ENCODE data around the gene IL17REL. TPM values are rescaled to one million over a fixed set of nuclear protein-coding genes. Genes with fewer than 3 reads are reported as not detected.
"Not testable (repeated sequence)": the region's sequence is repeated elsewhere in the genome, so short reads cannot be mapped to it uniquely, and the experiment has no call there.

The IL17REL gene
- total RNA-seq, 1 donor from 2014 or later, result not detected

DNA sequence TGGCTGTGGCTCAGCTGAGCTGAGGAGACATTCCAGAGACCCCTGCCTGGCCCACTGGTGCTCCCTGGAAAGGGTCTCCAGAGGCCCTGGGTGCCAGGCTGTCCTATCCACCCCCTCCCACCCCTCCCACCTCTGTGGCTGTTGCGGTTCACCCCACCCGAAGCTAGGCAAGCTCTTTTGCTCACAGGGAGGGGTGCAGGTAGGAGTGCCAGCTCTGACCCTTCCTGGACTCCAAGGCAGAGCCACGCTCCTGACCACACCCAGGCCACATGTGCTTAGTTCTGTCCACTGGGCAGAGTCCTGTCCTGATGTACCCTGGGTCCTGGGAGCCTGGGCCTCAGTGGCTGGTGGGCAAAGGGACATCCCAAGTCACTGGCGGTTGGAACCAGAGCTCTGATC, 16.4 kb downstream of the IL17REL start:
- no peak for ATAC-seq
- DNase-seq (ENCODE audit: low spot score), result peak; percentile 45

DNA sequence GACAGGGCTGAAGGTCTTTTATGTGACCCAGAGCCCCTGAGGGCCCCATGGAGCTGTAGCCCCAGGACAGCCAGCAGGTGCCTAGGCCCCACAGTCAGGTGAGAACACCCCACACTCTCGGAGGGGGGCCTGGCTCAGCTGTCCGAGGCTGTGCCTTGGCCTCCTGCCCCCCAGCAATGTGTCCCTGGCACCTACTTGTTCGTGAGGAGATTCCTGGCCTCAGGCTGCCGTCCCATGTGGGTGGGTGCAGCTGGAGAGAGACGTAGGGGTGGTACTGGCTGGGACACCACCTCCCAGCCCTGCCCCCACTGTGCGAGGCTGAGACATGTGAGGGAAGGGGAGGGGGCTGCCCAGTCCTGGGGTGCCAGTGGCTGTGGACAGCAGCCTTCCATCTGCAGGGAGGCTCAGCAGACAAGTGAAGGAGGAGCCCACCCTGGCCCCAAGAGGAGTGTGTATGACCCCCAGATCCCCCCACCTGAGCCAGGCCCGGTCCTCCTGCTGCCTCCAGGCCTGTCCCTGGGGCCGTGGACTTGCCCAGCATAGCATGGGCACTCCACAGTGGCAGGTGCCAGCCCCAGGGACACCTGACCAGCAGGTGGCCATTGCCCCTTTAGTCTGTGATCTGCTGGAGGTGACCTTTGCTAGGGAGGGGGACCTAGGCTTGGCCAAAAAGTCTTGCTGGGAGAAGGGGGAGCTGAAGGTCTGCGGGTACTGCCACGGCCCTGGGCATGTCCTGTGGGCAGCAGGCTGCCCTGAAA, 17.0 kb downstream of the IL17REL start:
- intact Hi-C loops (cut with DNase I), result no loop called here

More for the DNA sequence above, 16.4 kb downstream of the IL17REL start:
- intact Hi-C loops (cut with DNase I), result no loop called here

DNA sequence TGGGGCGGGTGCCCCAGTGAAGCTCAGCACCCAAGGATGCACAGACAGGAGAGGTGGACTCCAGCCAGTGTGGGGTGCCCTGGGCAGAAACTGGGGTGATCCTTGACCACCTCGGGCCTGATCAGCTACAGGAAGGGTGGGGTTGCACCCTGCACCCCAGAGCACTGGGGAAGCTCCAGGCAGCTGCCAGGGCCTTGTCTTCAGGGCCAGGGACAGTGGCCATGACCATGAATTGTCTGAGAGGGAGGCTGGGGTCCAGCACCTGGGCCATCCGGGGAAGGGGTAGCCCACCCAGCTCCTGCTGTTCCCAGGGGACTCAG, 17.6 kb downstream of the IL17REL start:
- intact Hi-C loops (cut with DNase I), result no loop called here
- no peak for DNase-seq (ENCODE audit: low spot score)
- ATAC-seq, result no peak

More for the DNA sequence above, 17.0 kb downstream of the IL17REL start:
- ATAC-seq, result no peak
- DNase-seq (ENCODE audit: low spot score), result peak; percentile 47

DNA sequence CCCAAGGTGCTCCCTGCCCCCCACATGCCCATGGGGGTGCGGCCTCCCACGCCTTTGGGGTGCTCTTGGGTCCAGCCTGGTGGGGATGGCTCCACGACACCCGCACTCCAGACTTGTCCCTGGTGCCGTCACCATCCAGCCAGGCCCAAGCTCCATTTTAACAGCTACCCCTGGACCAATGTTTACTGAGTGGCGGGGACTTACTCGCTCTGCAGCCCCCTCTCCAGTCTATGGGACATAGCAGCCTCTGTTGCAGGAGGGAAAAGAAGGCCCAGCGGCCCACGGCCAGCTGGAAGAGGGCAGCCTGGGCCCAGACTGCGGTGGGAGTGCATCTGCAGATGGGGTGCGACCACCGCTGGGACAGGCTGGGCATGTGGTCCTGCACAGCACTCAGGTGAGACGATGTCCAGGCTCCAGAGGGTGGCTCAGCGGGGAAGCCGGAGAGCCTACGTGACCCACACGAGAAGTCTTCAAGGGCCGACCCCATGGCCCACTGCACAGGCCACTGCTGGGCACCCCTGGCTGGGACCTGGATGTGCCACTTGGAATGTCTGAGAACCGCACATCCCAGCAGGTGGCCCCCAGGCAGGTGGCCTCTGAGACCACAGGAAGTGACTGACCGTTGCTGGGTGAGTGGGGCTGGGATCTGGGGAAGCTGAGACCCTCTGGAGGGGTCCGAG, 18.1 kb downstream of the IL17REL start:
- ATAC-seq (no peak), DNase-seq (ENCODE audit: low spot score) (peak; percentile 50)
- intact Hi-C loops (cut with DNase I), result no loop called here

DNA sequence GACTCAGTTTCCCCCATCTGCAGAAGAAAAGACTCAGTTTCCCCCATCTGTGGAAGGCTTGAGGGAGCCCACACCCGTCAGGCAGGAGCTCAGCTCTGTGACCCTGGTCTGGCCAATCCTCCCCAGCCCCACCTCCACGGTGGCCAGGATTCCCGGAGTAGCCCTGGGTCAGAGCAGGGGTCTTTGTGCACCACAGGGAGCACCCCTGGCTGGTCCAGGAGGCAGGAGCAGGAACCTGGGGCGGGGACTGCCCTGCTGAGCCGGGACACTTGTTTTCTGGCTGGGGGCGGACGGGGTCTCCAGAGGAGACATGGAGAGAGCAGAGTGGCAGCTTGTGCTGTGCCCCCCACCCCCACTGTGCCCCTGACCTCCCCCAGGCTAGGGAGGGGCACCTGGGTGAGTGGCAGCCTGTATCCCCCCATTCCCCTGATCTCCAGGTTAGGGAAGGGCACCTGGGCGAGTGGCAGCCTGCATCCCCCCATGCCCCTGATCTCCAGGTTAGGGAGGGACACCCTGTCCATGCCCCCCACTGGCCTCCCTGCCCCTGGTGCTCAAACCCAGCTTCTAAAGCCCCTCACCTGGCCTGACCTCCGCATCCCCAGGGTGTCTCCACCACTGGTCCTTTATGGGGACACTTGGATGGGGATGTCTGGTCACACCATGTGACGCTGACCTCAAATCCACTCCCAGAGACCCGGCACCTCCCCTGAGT, 18.8 kb downstream of the IL17REL start:
- intact Hi-C loops (cut with DNase I), result no loop called here
- DNase-seq (ENCODE audit: low spot score) (peak; percentile 47), ATAC-seq (peak; percentile 12)

DNA sequence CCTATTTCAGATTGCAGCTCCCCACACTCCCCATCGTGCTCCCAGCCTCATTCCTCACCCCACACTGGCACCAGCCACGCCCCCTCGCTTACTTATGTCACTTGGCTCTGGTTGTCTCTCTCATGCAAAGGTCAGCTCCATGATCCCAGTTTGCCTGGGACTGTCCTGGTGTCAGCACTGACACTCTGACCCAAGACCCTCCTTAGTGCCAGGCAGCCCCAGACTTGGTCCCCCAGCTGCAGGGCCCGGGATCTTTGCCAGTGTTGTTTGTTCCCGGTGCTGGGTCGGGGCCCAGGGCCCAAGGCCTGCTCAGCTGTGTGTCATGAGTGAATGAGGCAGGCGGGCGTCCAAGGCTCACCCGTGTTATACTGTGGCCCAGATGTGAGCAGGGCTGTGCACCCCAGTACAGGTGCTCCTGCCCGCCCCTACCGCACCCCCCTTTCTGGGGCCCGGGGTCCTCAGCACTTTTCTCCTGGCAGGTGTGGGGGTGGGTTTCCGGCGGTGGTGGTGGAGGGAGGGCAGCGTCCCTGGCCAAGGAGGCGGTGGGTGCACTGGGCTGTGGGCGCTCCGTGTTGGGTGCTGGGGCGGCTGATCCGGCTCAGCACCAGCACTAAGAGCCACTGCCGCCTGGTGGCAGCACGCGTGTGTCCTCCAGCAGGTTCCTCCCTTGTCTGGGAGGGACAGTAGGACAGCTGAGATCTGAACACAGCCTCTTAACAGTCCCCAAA, 19.5 kb downstream of the IL17REL start:
- DNase-seq (ENCODE audit: low spot score) (peak; percentile 74), ATAC-seq (peak; percentile 54)

DNA sequence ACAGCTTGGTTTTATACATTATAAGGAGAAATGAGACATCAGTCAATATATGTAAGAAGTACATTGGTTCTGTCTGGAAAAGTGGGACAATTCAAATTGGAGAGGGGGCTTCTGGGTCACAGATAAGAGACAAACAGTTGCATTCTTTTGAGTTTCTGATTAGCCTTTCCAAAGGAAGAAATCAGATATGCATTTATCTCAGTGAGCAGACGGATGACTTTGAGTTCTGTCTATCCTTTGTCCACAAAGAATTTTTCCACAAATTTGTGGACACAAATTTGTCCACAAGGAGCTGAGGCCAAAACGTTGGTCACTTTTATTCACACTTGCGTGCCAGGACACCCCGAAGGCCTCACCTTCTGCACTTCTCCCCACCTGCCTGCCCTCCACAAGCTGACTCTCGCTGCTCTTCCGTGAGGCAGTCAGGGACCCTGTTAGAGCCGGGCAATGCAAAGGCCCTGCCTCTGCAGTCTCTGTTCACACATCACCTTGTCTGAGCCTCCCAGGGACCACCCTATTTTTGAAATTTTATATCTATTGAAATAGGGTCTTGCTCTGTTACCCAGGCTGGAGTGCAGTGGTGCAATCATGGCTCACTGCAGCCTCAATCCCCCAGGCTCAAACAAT, 20.5 kb downstream of the IL17REL start:
- ATAC-seq, result no peak
- intact Hi-C loops (cut with DNase I), result no loop called here
- peak; percentile 39 for DNase-seq (ENCODE audit: low spot score)

More for the DNA sequence above, 19.5 kb downstream of the IL17REL start:
- intact Hi-C loops (cut with DNase I), result no loop called here

DNA sequence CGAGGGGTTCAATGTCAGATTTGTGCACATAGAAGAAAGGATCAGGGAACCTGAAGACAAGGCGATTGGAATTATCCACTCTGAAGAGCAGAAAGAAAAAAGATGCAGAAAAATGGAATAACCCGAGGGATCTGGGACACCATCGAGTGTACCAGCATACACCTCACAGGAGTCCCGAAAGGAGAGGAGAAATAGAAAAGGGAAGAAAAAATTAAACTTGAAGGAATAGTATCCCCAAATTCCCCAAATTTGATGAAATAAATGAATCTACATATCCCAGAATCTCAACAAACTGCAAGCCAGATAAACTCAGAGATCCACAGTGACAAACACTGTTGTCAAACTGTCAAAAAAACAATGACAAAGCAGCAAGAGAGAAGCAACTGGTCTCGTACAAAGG, 21.4 kb downstream of the IL17REL start:
- intact Hi-C loops (cut with DNase I), result no loop called here
- no peak for DNase-seq (ENCODE audit: low spot score)
- no peak for ATAC-seq

DNA sequence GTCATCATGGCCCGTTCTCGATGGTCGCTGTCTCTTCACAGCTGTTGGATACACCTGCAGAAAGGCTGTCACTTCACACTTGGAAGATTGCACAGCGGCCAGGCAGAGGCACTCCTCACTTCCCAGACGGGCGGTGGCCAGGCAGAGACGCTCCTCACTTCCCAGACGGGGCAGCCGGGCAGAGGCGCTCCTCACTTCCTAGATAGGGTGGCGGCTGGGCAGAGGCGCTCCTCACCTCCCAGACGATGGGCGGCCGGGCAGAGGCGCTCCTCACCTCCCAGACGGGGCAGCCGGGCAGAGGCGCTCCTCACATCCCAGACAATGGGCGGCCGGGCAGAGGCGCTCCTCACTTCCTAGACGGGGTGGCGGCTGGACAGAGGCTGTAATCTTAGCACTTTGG, 22.7 kb downstream of the IL17REL start:
- ATAC-seq; intact Hi-C loops (cut with DNase I): not testable (repeated sequence)
- DNase-seq (ENCODE audit: low spot score), result peak; percentile 41

DNA sequence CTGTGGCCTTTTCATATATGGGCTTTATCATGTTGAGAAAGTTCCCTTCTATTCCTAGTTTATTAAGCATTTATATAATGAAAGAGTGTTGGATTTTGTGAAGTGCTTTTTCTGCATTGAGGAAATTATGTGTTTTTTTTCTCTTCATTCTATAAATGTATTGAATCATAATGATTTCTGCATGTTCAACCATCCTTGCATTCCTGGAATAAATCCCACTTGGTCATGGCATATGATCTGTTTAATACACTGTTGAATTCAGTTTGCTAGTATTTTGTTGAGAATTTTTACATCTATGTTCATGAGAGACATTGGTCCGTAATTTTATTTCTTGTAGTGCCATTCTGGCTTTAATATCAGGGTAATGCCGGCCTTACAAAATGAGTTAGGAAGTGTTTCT, 26.2 kb downstream of the IL17REL start:
- ATAC-seq (no peak), DNase-seq (ENCODE audit: low spot score) (no peak)
- intact Hi-C loops (cut with DNase I), result no loop called here

DNA sequence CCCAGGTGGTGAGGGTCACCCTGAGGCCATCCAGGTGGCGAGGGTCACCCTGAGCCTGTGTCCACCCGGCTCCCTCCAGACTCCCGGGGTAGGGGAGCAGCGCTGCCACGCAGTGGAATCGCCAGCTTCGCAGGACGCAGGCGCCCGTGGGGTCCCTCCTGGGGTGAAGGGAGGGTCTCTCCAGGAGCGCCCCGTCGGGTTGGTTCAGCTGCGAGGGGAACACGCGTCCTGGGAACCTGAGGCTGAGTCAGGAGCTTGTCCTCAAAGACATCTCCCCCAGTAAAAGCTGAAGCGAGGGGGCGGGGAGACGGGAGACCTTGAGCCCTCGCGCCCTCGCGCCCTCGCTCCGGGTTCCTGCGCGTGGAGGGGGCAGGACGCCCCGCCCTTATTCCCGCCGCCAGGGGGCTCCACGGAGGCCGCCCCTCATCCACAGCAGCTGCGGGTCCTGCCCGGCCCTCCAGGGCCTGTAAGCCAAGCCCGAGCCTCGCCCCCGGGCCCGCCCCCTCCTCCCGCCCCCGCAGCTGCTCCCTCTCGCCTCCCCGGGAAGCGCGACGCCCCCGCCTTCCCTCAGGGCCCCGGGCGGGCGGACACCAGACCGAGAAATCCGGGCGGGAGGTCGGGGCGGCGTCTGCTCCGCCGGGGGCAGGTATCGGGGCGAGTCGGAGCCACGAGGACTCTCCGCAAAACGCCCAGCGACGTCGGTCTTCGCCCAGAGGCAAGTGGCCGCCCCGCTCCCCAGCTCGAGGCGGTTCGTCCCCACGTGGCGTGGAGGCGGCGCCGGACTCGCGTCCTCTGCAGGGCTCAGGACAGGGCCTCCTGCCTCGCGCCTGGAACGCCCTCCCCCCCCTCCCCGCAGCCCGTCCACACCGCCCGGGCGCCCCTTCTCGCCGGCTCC, 29.2 kb downstream of the IL17REL start:
- ATAC-seq (no peak), DNase-seq (ENCODE audit: low spot score) (peak; percentile 56)
- intact Hi-C loops (cut with DNase I), result no loop called here

DNA sequence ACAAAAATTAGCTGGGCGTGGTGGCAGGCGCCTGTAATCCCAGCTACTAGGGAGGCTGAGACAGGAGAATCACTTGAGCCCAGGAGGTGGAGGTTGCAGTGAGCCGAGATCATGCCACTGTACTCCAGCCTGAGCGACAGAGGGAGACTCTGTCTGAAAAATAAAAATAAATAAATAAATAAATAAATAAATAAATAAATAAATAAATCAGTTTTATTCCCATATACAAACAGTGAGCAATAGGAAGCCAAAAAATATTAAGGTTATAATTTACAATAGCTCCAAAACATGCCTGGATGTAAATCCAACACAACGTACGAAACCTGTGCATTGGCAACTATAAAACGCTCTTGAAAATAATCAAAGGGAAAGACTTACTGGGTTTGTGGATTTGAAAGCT, 30.8 kb downstream of the IL17REL start:
- ATAC-seq; DNase-seq (ENCODE audit: low spot score); intact Hi-C loops (cut with DNase I): not testable (repeated sequence)

DNA sequence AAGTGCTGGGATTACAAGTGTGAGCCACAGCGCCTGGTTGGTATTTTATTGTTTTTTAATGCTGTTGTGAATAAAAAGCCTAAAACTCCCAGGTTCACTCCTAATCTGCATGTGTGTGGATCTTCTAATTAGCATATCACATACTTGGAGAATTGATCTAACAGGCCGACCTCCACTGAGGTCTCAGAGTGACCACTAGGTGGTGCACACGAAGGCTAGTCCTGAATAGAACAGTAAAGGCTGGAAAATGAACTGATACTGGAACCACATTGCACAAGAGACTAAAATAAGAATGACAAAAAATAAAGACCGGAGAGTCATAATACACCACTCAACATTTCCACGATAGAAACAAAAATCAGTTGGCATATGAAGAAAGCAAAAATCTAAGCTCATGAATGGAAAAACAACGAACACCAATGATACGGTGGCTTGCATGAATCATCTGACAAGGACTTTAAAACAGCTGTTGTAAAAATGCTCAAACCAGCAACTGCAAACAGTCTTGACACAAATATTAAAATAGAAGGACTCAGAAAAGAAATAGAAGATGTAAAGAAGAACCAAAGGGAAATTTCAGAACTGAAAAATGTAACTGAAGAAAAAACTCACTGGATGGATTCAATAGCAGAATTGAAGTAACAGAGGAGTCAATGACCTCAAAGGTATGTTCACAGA, 32.8 kb downstream of the IL17REL start:
- ATAC-seq (no peak), DNase-seq (ENCODE audit: low spot score) (peak; percentile 51)
- intact Hi-C loops (cut with DNase I), result loop anchor here (10.0 kb wide), 1 partner anchor 55 kb away; no protein-coding TSS in a partner anchor

DNA sequence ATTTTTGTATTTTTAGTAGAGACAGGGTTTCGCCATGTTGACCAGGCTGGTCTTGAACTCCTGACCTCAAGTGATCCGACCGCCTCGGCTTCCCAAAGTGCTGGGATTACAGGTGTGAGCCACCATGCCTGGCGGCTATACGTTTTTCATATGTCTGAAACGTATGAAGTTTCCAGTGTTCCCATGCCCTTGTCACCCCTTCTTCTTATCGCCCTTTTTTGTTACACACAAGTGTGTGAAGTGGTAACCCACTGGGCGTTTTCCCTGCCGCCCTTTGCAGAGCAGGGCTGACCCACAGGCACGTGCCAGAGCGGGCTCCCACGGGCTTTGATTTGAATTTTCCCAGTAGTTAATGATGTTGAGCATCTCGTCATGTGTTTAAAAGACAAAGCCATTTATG, 35.0 kb downstream of the IL17REL start:
- ATAC-seq, result no peak
- DNase-seq (ENCODE audit: low spot score), result peak; percentile 49
- intact Hi-C loops (cut with DNase I), result loop anchor here (10.0 kb wide), 1 partner anchor 53 kb away; no protein-coding TSS in a partner anchor

DNA sequence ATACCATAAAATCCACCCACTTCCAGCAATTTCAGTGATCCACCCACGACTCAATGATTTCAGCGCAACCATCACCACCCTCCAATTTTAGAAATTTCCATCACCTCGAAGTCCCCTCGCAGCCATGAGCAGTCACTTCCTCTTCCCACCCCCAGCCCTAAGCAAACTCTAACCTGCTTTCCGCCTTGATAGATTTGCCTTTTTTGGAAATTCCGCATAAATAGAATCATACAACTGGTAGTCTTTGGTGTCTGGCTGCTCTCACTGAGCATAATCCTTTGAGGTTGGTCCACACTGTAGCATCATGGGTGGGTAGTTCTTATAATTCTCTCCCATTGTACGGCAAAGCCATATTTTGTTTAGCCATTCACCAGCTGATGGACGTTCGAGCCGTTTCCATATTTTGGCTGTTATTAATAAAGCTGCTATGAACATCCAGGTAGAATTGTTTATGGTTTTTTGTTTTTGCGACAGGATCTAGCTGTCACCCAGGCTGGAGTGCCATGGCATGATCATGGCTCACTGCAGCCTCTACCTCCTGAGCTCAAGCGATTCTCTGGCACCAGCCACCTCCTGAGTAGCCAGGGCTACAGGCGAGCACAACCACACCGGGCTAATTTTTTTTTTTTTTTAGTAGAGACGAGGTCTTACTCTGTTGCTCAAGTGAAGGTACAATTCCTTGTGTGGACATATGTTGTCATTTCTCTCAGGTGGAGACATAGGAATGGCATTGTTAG, 36.0 kb downstream of the IL17REL start:
- intact Hi-C loops (cut with DNase I), result loop anchor here (10.0 kb wide), 1 partner anchor 52 kb away; no protein-coding TSS in a partner anchor
- DNase-seq (ENCODE audit: low spot score), result peak; percentile 35
- ATAC-seq, result no peak

DNA sequence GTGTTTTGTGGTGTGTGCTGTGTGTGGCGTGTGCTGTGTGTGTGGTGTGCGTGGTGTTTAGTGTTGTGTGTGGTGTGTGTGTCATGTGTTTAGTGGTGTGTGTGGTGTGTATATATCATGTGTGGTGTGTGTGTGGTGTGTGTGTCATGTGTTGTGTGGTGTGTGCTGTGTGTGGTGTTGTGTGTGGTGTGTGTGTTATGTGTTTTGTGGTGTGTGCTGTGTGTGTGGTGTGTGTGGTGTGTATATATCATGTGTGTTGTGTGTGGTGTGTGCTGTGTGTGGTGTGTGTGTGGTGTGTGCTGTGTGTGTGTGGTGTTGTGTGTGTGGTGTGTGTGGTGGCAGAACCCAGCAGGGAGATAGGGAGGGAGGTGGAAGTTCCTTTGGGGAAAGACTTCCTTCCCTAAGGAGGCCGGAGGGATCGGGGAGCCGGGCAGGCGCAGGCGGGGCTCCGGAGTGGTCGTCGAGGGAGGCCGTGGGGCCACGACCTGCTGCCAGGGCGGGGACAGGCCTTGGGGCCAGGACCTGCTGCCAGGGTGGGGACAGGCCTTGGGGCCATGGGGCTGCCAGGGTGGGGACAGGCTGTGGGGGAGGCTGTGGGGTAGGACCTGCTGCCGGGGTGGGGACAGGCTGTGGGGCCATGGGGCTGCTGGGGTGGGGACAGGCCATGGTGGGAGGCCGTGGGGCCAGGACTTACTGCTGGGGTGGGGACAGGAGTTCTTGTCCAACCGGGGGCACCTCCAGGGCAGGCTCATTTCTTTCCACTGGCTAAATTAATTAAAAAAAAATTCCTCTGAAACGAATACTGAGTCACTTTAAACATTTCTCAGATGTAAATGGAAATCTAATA, 36.8 kb downstream of the IL17REL start:
- no peak for ATAC-seq
- intact Hi-C loops (cut with DNase I), result loop anchor here (10.0 kb wide), 1 partner anchor 51 kb away; no protein-coding TSS in a partner anchor
- DNase-seq (ENCODE audit: low spot score), result peak; percentile 54
